GM21515 (cell line): ENCODE measurements around the gene ALDOA.

ENCODE experiments used
- ATAC-seq: cut with Tn5 transposase; IDR thresholded peaks from one replicate; pipeline ENCODE4 v1.9.1; 2021; ENCODE audit not compliant: unreplicated experiment

The ALDOA gene

GRCh38 chr16:30068750-30069610, 3.4 kb downstream of the ALDOA start:
- ATAC-seq: no peak

GRCh38 chr16:30069611-30070462, 4.3 kb downstream of the ALDOA start:
- ATAC-seq: no peak

- no peak for ATAC-seq
Observed at GRCh38 chr16:30070490-30070889, 4.9 kb downstream of the ALDOA start.

GRCh38 chr16:30075503-30076275, 10.1 kb downstream of the ALDOA start, which contains the start of gene PPP4C:
Gene PPP4C, plus strand, starts transcription at chr16:30075994. Its CDS starts 384 bp downstream, at chr16:30076378.
- ATAC-seq: peak; percentile 69

GRCh38 chr16:30076276-30076791, 10.8 kb downstream of the ALDOA start:
- ATAC-seq: peak; percentile 14

- no peak for ATAC-seq
Observed at GRCh38 chr16:30077656-30078055, 12.1 kb downstream of the ALDOA start.

- ATAC-seq: no peak
Observed at GRCh38 chr16:30078744-30079143, 13.2 kb downstream of the ALDOA start.

GRCh38 chr16:30079480-30079879, 13.9 kb downstream of the ALDOA start:
- no peak for ATAC-seq

GRCh38 chr16:30082545-30083090, 17.1 kb downstream of the ALDOA start:
- ATAC-seq: no peak

- ATAC-seq: no peak
Observed at GRCh38 chr16:30083216-30084055, 17.9 kb downstream of the ALDOA start.

- ATAC-seq: no peak
Observed at GRCh38 chr16:30084096-30084815, 18.7 kb downstream of the ALDOA start.

GRCh38 chr16:30084816-30085159, 19.2 kb downstream of the ALDOA start:
- ATAC-seq: no peak

GRCh38 chr16:30085247-30085646, 19.7 kb downstream of the ALDOA start:
- no peak for ATAC-seq

GRCh38 chr16:30085820-30086219, 20.3 kb downstream of the ALDOA start:
- ATAC-seq: no peak

GRCh38 chr16:30086291-30087140, 21.0 kb downstream of the ALDOA start:
- no peak for ATAC-seq

- no peak for ATAC-seq
Observed at GRCh38 chr16:30087181-30087898, 21.8 kb downstream of the ALDOA start.

- no peak for ATAC-seq
Observed at GRCh38 chr16:30088237-30088831, 22.8 kb downstream of the ALDOA start.
